ENCODE measurements around the gene DNAH11. TPM values are rescaled to one million over a fixed set of nuclear protein-coding genes. Genes with fewer than 3 reads are reported as not detected.

DNAH11 gene
- total RNA-seq, 6 experiments from 2014 or later = 0.17 to 5.5 (median 1.2) TPM

- Histone ChIP-seq H3K9me3 (no peaks in the 10 kb centered on the region), H3K36me3 (no peaks in the 10 kb centered on the region), H3K27me3 (no peaks in the 10 kb centered on the region), H3K4me1 (peaks cover 0 to 15% (median 3%) of the 10 kb centered on the region in 4 donors), H3K27ac (no peak overlapping the region), H3K4me3 (no peak overlapping the region)
- intact Hi-C loops (cut with DNase I) = no loop called here
- ATAC-seq (no peak), DNase-seq (no peak)
- WGBS (ENCODE audit: insufficient coverage, low coverage, low lambda C conversion rate, missing lambda C conversion rate) = 73% methylated on average over 1 of the region's 1 CpG
- no peak for TF ChIP-seq POLR2A (IDR thresholded peaks at IDR 0.05)
- TF ChIP-seq CTCF (IDR thresholded peaks at IDR 0.05) = no peak
Measured at GRCh38 chr7:21562385-21562784, 19.5 kb downstream of the DNAH11 start.

DNA sequence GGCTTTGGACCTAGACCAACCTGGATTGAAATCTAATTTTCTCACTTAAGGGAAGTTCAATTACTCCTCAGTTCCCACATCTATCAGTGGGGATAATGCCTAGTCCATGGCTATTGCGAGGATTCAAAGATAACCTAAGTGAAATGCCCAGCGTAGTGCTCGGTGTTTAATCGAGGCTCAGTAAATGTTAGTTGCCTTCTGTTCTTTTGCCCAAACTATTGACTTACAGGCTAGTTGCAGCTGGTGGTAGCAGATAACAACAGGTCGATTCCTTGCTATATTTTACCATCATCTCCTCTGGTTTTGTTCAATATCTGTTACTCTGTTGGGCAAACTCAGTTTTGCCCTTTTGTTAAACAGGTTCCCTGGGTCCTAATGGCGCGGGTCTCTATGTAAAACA lies 22.8 kb downstream of the DNAH11 start:
- peak overlapping the region in 2 of 3 donors; percentile 14 to 31 for H3K4me3 ChIP-seq
- no peak for DNase-seq
- no peaks in the 10 kb centered on the region for H3K27me3 ChIP-seq
- no peaks in the 10 kb centered on the region for H3K9me3 ChIP-seq
- peak overlapping the region; percentile 58 to 71 (median 64) for H3K27ac ChIP-seq
- peak; percentile 66 to 83 (median 76) for ATAC-seq
- H3K4me1 ChIP-seq = peaks cover 0 to 15% (median 5%) of the 10 kb centered on the region in 4 donors
- TF ChIP-seq POLR2A (IDR thresholded peaks at IDR 0.05) (no peak), CTCF (IDR thresholded peaks at IDR 0.05) (no peak)
- no peaks in the 10 kb centered on the region for H3K36me3 ChIP-seq
- WGBS (ENCODE audit: insufficient coverage, low coverage, low lambda C conversion rate, missing lambda C conversion rate) = 22% methylated on average over 7 of the region's 7 CpGs
- intact Hi-C loops (cut with DNase I) = no loop called here

DNA sequence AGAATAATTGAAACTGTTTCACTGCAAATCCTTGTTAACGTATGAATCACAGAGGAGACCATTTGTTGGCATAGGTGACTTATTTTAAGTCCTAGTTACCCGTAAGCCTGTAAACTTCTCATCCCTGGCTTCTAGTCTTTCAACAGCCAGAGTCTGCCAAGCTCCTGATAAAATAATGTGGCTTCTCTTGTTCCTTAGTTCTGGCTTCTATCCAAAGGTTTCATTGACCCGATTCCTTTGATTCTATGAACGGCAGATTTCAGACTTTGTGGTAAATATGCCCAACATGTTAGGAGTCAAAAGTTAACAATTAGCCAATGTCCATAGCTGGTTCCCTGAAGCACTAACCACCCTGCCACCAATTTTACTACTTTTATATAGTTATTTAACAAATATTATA lies 23.3 kb downstream of the DNAH11 start:
- WGBS (ENCODE audit: insufficient coverage, low coverage, low lambda C conversion rate, missing lambda C conversion rate) = 23% methylated on average over 4 of the region's 4 CpGs
- intact Hi-C loops (cut with DNase I) = no loop called here
- Histone ChIP-seq H3K27ac (peak overlapping the region; percentile 58 to 71 (median 64)), H3K27me3 (no peaks in the 10 kb centered on the region), H3K36me3 (no peaks in the 10 kb centered on the region), H3K4me1 (peaks cover 0 to 15% (median 5%) of the 10 kb centered on the region in 4 donors), H3K9me3 (no peaks in the 10 kb centered on the region), H3K4me3 (peak overlapping the region in 2 of 3 donors; percentile 14 to 31)
- TF ChIP-seq CTCF (IDR thresholded peaks at IDR 0.05) (no peak), POLR2A (IDR thresholded peaks at IDR 0.05) (no peak)
- ATAC-seq (peak; percentile 85 to 92 (median 86)), DNase-seq (peak in 1 of 3 donors; percentile 52)

DNA sequence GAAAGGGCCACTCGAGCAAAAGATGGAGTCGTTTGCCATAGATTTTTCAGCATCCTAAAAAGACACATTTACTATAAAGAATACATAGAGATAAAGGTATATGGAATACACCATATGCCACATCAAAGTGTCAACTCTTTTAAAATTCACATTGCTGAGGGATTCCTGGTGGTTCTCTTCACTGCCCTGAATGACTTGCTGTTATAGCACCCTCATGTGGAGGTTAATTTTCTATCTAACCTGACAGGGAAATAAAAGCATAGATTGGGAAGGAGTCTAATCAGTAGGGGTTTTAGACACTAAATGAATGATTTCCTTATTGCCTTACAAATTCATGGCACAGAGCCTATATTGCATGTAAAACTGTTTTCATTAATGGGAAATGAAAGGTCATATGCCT lies 25.9 kb downstream of the DNAH11 start:
- H3K4me3 ChIP-seq = no peak overlapping the region
- DNase-seq = no peak
- no peaks in the 10 kb centered on the region for H3K36me3 ChIP-seq
- ATAC-seq = peak; percentile 53 to 70 (median 58)
- H3K9me3 ChIP-seq = no peaks in the 10 kb centered on the region
- H3K4me1 ChIP-seq = peaks cover 0 to 15% (median 5%) of the 10 kb centered on the region in 4 donors
- TF ChIP-seq CTCF (IDR thresholded peaks at IDR 0.05) (peak; percentile 49 to 57 (median 52)), POLR2A (IDR thresholded peaks at IDR 0.05) (no peak)
- WGBS (ENCODE audit: insufficient coverage, low coverage, low lambda C conversion rate, missing lambda C conversion rate) = 70% methylated on average over 2 of the region's 2 CpGs
- H3K27ac ChIP-seq = no peak overlapping the region
- intact Hi-C loops (cut with DNase I) = no loop called here
- H3K27me3 ChIP-seq = no peaks in the 10 kb centered on the region
